ENCODE results near the gene FGF10. TPM values are rescaled to one million over a fixed set of nuclear protein-coding genes. Genes with fewer than 3 reads are reported as not detected.

Gene FGF10
- total RNA-seq, 4 donors from 2014 or later: 0.09 to 5.0 (median 1.4) TPM; not detected in 1

GRCh38 chr5:44257653-44258365 is 131.4 kb downstream of the FGF10 start:
- DNase-seq: no peak
- no peak overlapping the region for H3K27ac ChIP-seq

GRCh38 chr5:44257221-44257620 is 132.0 kb downstream of the FGF10 start:
- H3K4me1 ChIP-seq: no peaks in the 10 kb centered on the region
- no peak for DNase-seq
- no peak overlapping the region for H3K4me3 ChIP-seq
- 79 to 85% methylated on average over 3 of the region's 3 CpGs for WGBS, 2 donors
- H3K36me3 ChIP-seq: no peaks in the 10 kb centered on the region
- no peak for TF ChIP-seq POLR2A (IDR thresholded peaks at IDR 0.05)
- no peak for TF ChIP-seq CTCF (IDR thresholded peaks at IDR 0.05)
- intact Hi-C loops (cut with DNase I): no loop called here
- H3K27me3 ChIP-seq: no peaks in the 10 kb centered on the region
- no peaks in the 10 kb centered on the region for H3K9me3 ChIP-seq
- H3K27ac ChIP-seq: no peak overlapping the region

More at GRCh38 chr5:44257653-44258365, 131.4 kb downstream of the FGF10 start:
- 60 to 65% methylated on average over 4 of the region's 4 CpGs for WGBS, 2 donors
- Histone ChIP-seq H3K27me3 (no peaks in the 10 kb centered on the region), H3K4me3 (no peak overlapping the region), H3K9me3 (no peaks in the 10 kb centered on the region), H3K4me1 (no peaks in the 10 kb centered on the region), H3K36me3 (no peaks in the 10 kb centered on the region)
- no peak for TF ChIP-seq POLR2A (IDR thresholded peaks at IDR 0.05)
- TF ChIP-seq CTCF (IDR thresholded peaks at IDR 0.05): no peak
- intact Hi-C loops (cut with DNase I): no loop called here
